ENCODE measurements around the gene DIMT1. TPM values are rescaled to one million over a fixed set of nuclear protein-coding genes. Genes with fewer than 3 reads are reported as not detected.

The DIMT1 gene
- total RNA-seq, 4 donors from 2014 or later: 18.3 to 34.8 (median 26.4) TPM

- TF ChIP-seq EP300 (IDR thresholded peaks at IDR 0.05) (no peak), POLR2A (IDR thresholded peaks at IDR 0.05; ENCODE audit: low read depth) (no peak), CTCF (IDR thresholded peaks at IDR 0.05) (no peak), POLR2AphosphoS5 (IDR thresholded peaks at IDR 0.05) (no peak)
- H3K4me1 ChIP-seq: peaks cover 20 to 45% (median 34%) of the 10 kb centered on the region in 4 donors
- H3K27me3 ChIP-seq: no peaks in the 10 kb centered on the region
- H3K27ac ChIP-seq (replicated peaks in 1 of 4): peak overlapping the region in 3 of 4 donors; percentile 32 to 46 (median 42)
- H3K36me3 ChIP-seq: no peaks in the 10 kb centered on the region
- H3K4me3 ChIP-seq: no peak overlapping the region
- intact Hi-C loops (cut with DNase I): no loop called here
- no peaks in the 10 kb centered on the region for H3K9me3 ChIP-seq
- no peak for DNase-seq (ENCODE audit: extremely low spot score)
- 69% methylated on average over 11 of the region's 11 CpGs for WGBS
Measured at GRCh38 chr5:62431735-62432620, 28.3 kb upstream of the DIMT1 start.

- Histone ChIP-seq H3K4me1 (peaks cover 0 to 12% (median 0%) of the 10 kb centered on the region in 4 donors), H3K4me3 (no peak overlapping the region), H3K9me3 (no peaks in the 10 kb centered on the region), H3K27ac (replicated peaks in 1 of 4) (no peak overlapping the region), H3K36me3 (no peaks in the 10 kb centered on the region), H3K27me3 (no peaks in the 10 kb centered on the region)
- TF ChIP-seq CTCF (IDR thresholded peaks at IDR 0.05) (no peak), POLR2AphosphoS5 (IDR thresholded peaks at IDR 0.05) (no peak), EP300 (IDR thresholded peaks at IDR 0.05) (no peak), POLR2A (IDR thresholded peaks at IDR 0.05; ENCODE audit: low read depth) (no peak)
- no peak for DNase-seq (ENCODE audit: extremely low spot score)
- intact Hi-C loops (cut with DNase I): no loop called here
- WGBS: 100% methylated on average over 1 of the region's 1 CpG
Measured at GRCh38 chr5:62424763-62425162, 21.1 kb upstream of the DIMT1 start.

GRCh38 chr5:62421414-62421813 lies 17.7 kb upstream of the DIMT1 start:
- Histone ChIP-seq H3K36me3 (no peaks in the 10 kb centered on the region), H3K4me3 (no peak overlapping the region), H3K27me3 (no peaks in the 10 kb centered on the region), H3K9me3 (no peaks in the 10 kb centered on the region), H3K4me1 (peaks cover 0 to 12% (median 0%) of the 10 kb centered on the region in 4 donors), H3K27ac (replicated peaks in 1 of 4) (no peak overlapping the region)
- 91% methylated on average over 1 of the region's 1 CpG for WGBS
- DNase-seq (ENCODE audit: extremely low spot score): no peak
- intact Hi-C loops (cut with DNase I): no loop called here
- TF ChIP-seq CTCF (IDR thresholded peaks at IDR 0.05) (no peak), EP300 (IDR thresholded peaks at IDR 0.05) (no peak), POLR2A (IDR thresholded peaks at IDR 0.05; ENCODE audit: low read depth) (no peak), POLR2AphosphoS5 (IDR thresholded peaks at IDR 0.05) (no peak)

GRCh38 chr5:62419609-62420008 lies 15.9 kb upstream of the DIMT1 start:
- DNase-seq (ENCODE audit: extremely low spot score): no peak
- H3K4me3 ChIP-seq: no peak overlapping the region
- H3K9me3 ChIP-seq: no peaks in the 10 kb centered on the region
- H3K27ac ChIP-seq (replicated peaks in 1 of 4): no peak overlapping the region
- H3K4me1 ChIP-seq: peaks cover 0 to 12% (median 2%) of the 10 kb centered on the region in 4 donors
- no peaks in the 10 kb centered on the region for H3K27me3 ChIP-seq
- WGBS: 97% methylated on average over 3 of the region's 3 CpGs
- intact Hi-C loops (cut with DNase I): no loop called here
- H3K36me3 ChIP-seq: no peaks in the 10 kb centered on the region
- TF ChIP-seq CTCF (IDR thresholded peaks at IDR 0.05) (no peak), EP300 (IDR thresholded peaks at IDR 0.05) (no peak), POLR2A (IDR thresholded peaks at IDR 0.05; ENCODE audit: low read depth) (no peak), POLR2AphosphoS5 (IDR thresholded peaks at IDR 0.05) (no peak)

All from esophagus muscularis mucosa (tissue), 4 donors.